ENCODE measurements around the gene CFAP221.

The CFAP221 gene

DNA sequence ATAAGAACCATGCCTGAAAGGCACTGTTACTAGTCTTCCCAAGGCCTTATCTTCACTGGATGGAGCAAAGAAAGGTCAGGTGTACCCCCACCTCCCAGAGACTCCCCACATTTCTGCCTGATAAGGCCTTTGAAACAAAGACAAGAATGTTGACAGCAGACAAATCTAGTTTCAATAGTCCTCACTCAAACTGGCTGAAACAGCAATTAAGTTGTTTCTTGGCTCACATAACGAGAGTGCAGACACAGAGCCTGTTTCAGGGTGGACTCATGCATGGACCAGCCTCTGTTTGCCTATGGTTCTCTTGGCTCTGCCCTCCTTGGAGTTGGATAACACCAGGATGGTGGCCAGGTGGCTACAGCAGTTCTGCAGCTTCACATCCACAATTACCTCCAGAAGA, 7.5 kb upstream of the CFAP221 start:
- DNase-seq (ENCODE audit: low read depth): no peak

DNA sequence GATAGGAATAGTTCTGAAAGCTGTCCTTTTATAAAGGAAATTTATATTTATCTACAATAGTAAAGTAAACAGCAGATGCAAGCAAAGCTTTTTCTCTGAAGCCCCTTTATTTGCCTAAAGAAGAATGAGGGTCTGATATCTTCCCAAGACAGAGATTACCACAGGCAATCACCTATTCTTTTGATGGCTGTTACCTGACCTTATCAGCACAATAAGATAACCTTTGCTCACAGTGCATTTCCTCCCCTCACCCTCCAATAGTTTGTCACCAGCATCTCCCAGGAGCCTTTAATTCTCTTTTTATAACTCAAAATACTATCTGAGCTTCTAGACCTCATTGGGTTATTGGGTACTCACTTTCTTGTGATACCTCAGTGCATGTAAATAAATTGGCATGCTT, 6.5 kb upstream of the CFAP221 start:
- DNase-seq (ENCODE audit: low read depth): no peak

DNA sequence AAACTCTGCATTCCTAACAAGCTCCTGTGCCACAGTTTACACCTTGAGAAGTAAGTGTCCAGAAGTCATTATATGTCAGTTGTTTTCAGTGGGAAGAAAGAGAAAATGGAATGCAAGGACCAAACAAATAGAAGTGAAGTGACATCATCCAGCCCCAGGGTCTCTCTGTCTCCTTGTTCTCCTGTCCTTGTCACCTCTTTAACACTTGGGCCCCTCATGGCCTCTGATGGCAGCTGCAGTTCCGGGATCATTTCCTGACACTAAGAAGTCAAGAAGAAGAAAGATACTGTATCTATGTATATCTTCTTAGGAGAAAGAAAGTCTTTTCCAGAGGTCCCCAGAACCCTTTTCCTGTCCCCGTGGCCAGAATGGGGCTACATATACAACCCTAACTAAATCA, 2.8 kb upstream of the CFAP221 start:
- no peak for DNase-seq (ENCODE audit: low read depth)

DNA sequence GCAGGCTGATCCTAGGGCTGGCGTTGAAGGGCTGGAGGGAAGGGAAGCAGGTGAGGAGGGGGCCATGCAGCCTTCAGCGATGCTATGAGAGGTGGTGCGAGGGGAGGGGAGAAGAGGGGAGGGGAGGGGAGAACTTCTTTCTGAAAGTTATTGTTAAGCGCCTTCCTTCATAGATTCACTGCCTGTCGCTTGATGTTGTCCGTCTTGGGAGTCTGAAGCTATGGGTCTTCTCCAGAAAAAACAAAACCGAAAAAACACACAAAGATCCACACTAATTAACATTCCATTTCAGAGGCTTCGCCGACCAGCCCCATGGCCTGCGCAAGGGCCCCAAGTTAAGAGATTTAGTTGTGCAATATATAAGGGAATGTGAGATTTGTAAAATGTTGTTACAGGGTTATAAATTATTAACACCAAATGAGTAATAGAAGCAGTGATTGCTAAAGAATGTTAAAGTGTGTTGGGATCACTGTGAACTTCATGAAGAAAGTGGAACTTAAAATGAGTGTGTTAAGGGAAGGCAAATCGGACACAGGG, 758 bp downstream of the CFAP221 start:
- DNase-seq (ENCODE audit: low read depth): no peak

DNA sequence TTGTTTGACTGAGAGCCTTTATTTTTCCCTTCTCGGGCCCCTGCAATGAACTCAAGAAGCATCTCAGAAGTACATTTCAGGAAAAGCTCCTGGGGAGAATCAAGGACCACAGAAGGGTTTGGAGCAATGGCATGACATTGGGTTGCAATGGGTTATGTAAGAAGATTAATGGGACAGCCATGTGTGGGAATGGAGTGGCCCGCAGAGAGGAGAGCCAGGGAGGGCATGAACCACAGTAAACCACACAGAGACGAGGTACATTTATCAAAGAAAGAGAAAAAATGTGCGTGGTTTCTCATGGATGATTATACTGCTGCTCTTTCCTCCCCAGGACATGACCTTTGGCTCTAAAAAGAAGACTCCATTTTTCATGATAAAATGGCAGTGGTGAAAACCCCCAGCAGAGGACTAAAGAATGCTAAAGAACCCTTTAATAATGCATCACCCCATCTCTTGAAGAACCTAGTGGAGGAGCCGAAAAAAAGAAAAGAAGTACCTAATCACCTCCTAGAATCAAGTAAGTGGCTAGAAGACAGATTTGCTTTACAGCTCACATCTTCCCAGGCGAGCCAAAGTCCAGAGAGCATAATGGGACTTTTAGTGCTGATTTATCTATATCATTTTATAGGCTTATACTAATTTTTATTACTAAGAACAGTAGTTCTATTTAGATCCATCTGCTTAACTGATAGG, 1.7 kb downstream of the CFAP221 start:
- DNase-seq (ENCODE audit: low read depth): no peak

DNA sequence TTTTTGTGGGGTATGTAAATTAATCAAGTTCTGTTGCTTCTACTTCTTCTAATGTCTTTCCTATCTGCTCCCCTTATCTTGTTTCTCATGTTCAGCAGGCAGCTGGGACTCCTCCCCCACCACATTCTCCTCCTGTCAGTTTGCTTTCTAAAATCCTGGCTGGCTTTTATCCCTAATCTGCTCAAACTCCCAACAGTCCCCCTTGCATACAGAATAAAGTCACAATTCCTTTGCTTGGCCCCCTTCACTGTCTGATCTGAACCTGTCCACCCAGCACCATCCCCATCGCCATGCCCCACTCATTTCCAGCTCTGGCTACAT, 2.2 kb downstream of the CFAP221 start:
- no peak for DNase-seq (ENCODE audit: low read depth)

DNA sequence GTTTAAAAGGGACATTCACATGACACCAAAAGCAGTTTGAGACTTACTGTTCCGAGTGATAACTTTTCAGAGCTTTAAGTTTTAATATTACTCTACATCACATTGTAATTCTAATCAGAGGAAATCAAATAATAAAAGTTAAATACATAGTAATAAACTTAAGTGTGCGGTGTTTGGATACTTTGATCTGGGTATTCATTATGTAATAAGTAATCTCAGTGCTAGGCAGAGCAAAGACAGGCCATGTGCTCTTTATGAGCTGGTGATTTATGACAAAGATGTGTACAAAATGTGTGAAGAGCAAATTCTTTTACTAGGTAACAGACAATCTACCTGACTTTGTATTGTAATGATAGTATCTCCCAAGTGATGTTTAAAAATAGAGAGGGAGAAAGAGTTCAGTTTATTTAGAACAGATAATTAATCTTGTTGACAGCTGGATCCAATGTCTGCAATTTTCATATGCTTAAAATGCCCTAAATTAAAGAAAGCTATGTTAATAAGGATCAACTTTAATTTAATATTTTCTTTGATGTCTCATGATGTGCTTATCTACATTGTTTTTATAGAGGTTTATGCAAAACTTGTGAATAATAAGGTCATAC, 4.4 kb downstream of the CFAP221 start:
- DNase-seq (ENCODE audit: low read depth): no peak

DNA sequence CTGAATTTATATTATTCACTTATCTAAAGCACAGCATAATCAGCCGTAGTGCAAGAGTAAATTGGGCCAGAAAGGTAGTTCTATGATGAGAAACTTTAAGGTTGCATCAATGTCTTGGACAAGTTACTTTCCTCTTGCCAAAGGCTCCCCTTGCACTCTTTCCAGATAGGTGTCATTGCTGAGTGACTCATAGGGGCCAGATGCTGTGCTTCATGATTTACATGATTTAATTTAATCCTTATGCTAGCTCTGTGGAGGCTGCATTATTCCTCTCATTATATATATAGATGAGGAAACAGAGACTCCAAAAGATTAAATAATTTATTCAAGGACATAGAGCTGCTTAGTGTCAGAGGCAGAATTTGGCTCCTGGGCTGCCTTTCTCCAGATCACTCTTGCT, 5.0 kb downstream of the CFAP221 start:
- no peak for DNase-seq (ENCODE audit: low read depth)

DNA sequence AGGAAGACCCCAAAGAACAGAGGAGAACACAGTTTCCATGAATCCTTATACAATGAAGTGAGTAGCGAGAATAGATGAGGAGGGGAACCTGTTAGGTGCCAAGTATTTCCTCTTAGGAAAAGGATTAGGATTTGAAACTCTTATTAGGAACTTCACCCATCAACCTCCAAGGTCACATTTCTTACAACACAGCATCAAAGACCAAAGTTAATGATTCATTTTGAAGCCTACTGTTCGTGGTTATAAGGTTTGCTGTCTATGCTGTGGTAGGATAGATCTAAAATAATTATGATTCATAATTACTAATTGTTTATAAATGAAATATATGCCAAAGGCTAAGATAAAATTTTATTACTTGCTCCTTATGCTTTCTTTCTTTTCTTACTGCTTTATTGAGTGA, 6.1 kb downstream of the CFAP221 start:
- no peak for DNase-seq (ENCODE audit: low read depth)

DNA sequence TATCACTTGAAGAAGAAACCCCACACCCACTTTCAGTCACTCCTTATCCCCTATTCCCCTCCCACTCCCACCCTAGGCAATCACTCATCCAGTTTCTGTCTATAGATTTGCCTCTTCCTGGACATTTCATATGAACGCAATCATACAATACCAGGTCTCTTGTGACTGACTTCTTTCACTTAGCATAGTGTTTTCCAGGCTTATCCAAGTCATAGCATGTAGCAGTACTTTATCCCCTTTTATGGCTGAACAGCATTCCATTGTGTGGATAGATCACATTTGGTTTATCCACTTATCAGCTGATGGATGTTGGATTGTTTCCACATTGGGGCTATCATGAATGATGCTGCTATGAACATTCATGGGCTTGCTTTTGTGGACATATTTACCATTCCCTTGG, 6.6 kb downstream of the CFAP221 start:
- no peak for DNase-seq (ENCODE audit: low read depth)

DNA sequence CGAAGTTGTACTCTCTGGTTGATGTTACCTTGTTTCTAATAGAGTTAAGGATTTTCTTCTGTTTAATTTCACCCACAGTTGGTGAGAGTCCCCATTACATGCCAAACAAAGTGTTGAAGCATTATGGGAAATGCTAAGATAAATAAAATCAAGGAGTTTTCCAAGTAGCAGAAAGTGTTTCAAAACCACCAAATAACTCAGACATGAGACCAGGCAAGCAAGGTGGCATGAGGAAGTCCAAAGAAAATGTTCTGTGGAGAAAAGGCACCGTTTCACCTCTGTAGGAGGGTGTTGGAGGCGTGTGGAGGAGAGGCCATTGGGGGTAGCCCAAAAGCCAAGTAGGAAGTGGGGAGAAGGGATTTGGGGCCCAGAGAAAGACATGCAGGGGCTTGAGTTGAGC, 8.7 kb downstream of the CFAP221 start:
- no peak for DNase-seq (ENCODE audit: low read depth)

DNA sequence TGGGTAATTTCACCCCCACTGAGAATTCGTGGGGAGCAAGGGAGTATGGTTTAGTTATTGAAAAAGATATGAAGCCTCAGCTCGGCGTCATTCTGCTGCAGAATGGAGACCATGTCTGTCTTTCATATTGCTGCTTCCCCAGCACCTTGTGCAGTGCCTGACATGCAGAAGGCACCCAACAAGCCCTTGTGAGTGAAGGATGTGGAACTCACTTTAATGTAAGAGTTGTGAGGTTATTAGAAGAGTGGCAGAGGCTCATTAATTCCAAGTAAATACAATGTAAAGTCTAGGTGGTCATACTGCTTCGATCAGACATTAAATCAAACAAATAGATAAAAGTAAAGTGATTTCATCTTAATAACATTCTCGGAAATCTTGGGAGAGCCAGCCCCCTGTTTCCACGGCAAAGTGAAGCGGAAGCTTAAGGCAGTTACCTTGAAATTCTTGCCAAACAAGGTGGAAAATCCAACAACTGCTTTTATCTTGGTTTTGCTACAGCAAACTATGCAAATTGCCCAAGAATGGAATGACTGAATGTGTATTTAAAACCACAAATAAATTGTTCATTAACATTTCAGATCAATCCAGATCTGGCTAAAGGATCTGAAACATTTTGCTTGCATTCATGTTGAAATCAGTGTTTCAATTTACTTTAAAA, 9.6 kb downstream of the CFAP221 start:
- no peak for DNase-seq (ENCODE audit: low read depth)

DNA sequence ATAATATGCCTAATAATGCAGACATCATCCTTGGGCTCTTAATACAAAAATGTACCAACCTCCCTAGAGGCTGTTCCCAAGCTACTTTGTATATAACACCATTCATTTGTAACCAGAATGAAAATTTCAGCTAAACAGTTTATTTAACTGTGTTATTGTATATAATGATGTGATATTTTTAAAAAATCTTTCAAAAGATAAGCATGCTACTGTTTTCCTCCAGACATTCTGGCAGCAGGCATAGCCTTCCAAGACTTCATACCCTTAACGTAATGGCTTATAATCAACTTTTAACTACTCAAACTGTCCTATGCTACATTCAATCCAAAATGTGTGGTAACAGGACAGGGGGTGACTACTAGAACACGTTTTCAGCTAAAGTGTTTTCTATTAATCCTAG, 21.2 kb downstream of the CFAP221 start:
- DNase-seq (ENCODE audit: low read depth): no peak

DNA sequence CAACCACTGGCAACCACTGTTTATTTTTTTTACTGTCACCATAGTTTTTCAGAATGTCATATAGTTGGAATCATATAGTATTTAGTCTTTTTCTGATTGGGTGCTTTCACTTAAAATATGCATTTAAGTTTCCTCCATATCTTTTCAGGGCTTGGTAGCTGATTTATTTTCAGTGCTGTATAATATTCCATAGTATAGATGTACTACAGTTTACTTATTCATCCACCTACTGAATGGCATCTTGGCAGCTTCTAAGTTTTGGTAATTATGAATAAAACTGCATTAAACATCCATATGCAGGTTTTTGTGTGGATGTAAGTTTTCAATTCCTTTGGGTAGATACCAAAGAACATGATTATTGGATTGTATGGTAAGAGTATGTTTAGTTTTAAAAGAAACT, 23.0 kb downstream of the CFAP221 start:
- no peak for DNase-seq (ENCODE audit: low read depth)

DNA sequence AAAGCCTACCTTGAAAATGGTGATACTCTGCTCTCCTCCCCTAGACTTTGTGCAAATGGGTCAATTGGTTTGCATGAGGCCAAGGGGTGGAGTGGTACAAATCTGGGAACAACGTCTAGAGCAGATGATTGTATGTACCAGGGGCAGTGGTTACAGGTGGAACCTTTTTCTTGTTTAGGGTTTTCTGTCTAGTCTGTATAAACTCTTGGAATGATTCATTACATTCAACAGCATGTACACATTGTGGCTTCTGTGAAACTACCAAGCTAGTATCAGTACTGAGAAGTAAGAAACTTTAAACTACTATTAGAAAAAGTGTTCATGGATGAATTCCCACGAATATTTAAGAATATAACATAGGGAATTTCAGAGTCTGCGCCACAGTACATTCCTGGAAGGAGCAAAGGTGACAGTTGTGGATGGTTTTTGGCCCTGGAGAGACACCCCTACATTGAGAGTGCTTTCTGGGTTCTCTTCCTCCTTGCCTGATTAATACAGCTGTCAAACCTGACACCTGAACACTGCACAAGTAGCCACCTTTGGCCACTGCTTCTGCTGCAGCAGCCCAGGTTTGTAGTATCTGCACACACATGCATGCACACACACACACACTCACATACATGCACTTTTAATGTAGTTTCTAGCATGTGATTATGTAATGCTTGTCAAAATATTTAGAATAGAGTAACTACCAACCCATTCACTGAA, 30.0 kb downstream of the CFAP221 start:
- DNase-seq (ENCODE audit: low read depth): no peak

DNA sequence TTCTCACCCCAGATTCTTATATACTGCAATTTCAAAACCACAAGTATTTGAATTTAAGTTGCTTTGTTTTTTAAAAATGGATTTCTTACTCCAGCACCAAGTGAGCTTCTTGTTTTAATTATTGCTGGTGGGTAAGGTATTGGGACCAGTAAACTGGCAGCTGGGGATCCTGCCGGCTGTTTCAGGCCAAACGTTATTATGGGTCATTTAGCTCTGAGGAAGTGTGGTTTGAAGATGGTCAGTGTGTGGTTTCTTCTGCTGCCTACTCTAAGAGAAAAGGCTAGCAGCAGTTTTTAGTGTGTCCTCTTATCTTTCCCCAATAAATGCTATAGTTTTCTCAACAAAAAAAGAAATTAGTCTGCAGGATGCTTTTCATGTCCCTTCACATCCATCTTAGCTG, 30.6 kb downstream of the CFAP221 start:
- DNase-seq (ENCODE audit: low read depth): no peak

DNA sequence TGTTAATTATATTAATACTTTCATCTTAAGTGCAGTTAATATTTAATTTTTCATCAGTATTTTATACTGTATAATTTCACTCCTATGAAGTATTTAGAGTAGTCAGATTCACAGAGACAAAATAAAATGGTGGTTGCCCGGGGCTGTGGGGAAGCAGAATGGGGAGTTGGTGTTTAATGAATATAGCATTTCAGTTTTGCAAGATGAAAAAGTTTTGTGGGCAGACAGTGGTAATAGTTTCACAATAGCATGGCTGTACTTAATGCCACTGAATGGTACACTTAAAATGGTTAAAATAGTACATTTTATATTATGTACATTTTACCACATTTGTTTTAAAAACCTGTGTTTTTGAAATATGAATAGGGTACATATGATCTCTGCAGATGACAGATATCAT, 31.2 kb downstream of the CFAP221 start:
- no peak for DNase-seq (ENCODE audit: low read depth)

DNA sequence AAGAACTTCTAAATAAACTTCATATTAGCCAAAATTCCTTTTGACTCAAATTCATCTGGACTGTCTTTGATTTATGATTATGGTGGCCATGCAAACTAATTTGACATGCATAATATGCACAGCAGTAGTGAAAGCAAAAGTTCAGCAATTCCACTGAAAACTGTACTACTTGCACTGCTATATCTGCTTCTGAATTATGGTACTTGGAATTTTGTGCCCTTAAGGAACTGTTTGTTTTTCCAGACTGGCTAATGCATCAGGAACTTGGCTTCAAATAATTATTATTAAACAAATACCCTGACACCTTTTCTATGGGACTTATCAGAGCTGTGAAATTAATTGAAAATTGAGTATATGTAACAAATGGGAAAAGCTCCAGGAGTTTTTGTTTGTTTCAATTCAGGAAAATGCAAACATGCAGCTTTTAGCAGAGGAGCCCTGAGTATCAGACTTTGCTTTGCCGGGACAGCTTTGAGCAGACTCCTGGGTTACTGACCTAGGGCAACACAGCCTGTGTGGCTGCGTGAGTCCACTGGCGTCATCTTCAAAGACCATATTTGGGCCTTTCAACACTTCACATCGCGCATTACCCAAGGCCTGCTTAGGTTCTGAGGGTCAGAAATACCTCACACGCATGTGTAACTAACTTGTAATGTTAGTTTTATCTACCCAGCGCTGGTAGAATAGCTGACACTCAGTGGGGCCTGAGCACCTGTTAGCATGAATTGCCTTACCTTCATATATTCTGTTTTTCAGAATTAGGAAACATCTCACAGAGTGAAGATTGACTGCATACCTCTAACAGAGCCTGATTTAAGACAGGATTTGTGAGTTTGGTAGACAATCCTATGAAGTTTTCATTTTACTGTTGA, 35.4 kb downstream of the CFAP221 start:
- no peak for DNase-seq (ENCODE audit: low read depth)

DNA sequence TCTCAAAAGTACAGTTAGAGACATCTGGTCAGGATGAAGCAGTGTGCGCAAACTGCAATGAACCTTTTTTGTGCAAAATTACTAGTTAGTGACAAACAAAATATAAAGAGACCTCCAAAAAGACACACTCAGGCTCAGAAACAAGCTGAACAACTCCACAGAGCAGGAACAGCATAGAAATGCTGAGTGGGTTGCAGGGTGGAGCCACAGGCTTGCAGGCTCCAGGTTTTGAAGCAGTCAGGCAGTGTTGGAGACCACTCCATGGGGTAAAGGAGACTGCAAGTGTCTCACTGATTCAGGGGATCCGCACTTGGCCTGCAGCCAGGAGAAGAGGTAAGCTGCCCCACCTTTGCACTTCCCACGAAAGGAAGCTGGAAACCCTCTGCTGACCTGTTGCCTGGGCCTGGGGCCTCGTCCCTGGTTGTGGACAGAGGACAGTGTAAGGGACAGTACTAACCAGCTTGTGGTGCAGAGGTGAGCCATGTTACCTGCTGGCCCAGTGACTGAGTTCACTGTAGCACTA, 36.4 kb downstream of the CFAP221 start:
- DNase-seq (ENCODE audit: low read depth): no peak

DNA sequence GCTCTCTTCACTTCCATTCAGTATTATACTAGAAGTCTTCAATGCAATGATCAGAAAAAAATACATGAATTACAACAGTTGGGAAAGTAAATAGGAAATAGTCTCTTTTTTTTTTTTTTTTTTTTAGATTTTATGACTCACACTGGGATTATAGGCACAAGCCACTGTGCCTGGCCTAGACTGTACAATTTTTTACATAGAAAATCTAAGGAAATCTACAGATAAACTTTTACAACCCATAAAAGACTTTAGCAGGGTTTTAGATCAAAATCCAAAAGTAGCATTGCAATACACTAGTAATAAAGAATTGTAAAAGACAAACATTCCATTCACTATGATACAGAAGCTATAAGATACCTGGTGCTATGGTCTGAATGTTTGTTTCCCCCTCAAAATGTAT, 39.0 kb downstream of the CFAP221 start:
- DNase-seq (ENCODE audit: low read depth): no peak

DNA sequence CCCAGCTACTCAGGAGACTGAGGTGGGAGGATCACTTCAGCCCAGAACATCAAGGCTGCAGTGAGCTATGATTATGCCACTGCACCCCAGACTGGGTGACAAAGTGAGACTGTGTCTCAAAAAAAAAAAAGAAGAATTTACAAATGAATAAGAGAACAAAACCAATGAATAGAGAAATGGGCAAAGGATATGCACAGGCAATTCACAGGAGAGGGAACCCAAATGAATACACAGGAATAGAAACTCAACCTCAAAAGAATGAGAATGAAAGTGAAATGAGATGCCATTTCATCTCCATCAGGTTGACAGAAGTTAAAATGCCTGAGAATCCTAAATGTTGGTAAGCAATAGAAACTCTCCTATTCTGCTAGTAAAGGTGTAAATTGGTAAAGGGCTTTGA, 40.2 kb downstream of the CFAP221 start:
- no peak for DNase-seq (ENCODE audit: low read depth)

DNA sequence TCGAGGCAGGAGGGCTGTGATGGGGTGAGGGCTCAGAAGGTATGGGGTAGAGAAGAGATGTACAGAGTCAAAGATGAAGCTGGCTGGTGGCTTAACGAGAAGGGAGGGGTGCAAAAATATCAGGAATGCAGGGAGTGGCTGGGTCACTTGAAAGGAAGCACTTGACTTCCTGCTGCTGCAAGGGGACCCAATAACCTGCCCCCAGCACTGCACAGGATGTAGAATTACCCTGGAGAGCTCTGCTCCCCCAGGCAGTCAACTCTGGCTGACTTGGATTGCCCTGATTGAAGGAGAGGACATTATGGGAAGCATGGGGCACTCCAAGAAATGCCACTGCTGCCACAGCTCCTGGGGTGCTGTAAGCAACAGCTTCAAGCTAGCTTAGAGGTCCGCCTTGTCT, 41.8 kb downstream of the CFAP221 start:
- no peak for DNase-seq (ENCODE audit: low read depth)
